ENCODE measurements around the gene COPE.

GRCh38 chr19:18899624-18900560 is 19.3 kb downstream of the COPE start:
- TF ChIP-seq CTCF (IDR thresholded peaks at IDR 0.05): no peak
- no peak for TF ChIP-seq POLR2A (IDR thresholded peaks at IDR 0.05)

All from transverse colon (tissue), 3 donors.